Peyer's patch (tissue), 4 donors: ENCODE measurements around the gene DNAL1. TPM values are rescaled to one million over a fixed set of nuclear protein-coding genes. Genes with fewer than 3 reads are reported as not detected.

ENCODE experiments used
- DNase-seq, 3 donors: peaks; one replicate each; pipeline ENCODE4 v3.0.0-alpha.2; 2017 to 2019
- H3K27ac ChIP-seq, 4 donors: fragments of 200-600 bp; sonication (generic); one replicate each; pipeline ENCODE4 v1.5.1; 2016 to 2019
- H3K27me3 ChIP-seq, 2 donors: fragments of 200-600 bp; sonication (generic); one replicate each; pipeline ENCODE4 v1.5.1; 2019
- H3K36me3 ChIP-seq, 3 donors: fragments of 200-600 bp; sonication (generic); one replicate each; pipeline ENCODE4 v1.5.1; 2016 to 2019
- H3K4me1 ChIP-seq, 4 donors: fragments of 200-600 bp; sonication (generic); one replicate each; pipeline ENCODE4 v1.5.1; 2016 to 2019
- H3K4me3 ChIP-seq, 4 donors: fragments of 200-600 bp; sonication (generic); 1 replicate in 3 of 4; 2 replicates in 1 of 4; pipeline ENCODE4 v1.5.1; 2016 to 2019; ENCODE audit warnings: mild to moderate bottlenecking in 1 of 4
- H3K9me3 ChIP-seq, 4 donors: fragments of 200-600 bp; sonication (generic); one replicate each; pipeline ENCODE4 v1.5.1; 2016 to 2019; ENCODE audit warnings: mild to moderate bottlenecking in 1 of 4
- CTCF ChIP-seq, 6 experiments: fragments of 450-650 bp in 4 of 6; fragments of 200-600 bp in 2 of 6; sonication (generic) in 1 of 6; IDR thresholded peaks; one replicate each; pipeline ENCODE4 v1.5.1; 2017 to 2019; ENCODE audit warnings: antibody characterized with exemption in 6 of 6, mild to moderate bottlenecking in 3 of 6, moderate library complexity in 1 of 6
- POLR2A ChIP-seq, 2 donors: fragments of 450-650 bp; IDR thresholded peaks; one replicate each; pipeline ENCODE4 v1.5.1; 2017; ENCODE audit warnings: antibody characterized with exemption in 2 of 2, mild to moderate bottlenecking in 2 of 2, moderate library complexity in 2 of 2
- total RNA-seq, 4 donors: library from RNA; depleted of rRNA; stranded (reverse); fragments of >200 nt; gene quantifications; one replicate each; pipeline ENCODE4 v1.1.0, GENCODE V29; 2016

The DNAL1 gene
- total RNA-seq, 4 donors from 2014 or later: 1.7 to 7.6 (median 4.6) TPM

DNA sequence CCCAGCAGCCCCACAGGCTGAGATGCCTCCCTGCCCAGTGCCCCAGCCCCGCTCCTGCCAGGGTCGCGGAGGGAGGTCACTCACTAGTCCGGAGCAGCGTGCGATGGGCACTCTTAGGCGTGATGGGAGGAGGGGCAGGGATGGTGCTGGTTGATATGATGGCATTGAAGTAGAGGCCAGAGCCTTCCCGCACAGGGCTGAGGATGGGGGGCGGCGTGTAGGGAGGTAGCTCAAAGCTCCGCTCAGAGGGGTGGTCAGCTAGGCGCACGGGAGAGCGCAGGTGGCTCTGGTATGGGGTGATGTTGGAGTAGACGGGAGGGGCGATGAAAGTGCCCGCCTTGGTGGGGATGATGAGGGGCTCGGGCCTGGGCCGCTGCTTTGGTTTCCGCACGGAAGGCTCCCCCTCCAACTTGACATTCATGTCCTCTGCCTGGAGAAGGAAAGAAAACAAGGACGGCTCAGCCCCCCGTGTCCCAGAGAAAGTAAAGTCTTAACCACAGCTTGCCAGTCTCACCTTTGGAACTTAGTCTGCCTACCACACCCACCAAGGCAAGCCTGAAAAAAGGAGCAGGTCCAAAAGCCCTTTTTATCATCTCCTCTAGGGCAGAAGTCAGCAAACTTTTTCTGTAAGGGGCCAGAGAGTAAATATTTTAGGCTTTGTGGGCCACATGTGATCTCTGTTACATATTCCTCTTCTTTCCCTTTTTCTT is 84.9 kb downstream of the DNAL1 start:
- Histone ChIP-seq H3K27ac (peak overlapping the region in 3 of 4 donors; percentile 32 to 67 (median 57)), H3K27me3 (no peaks in the 10 kb centered on the region), H3K9me3 (no peaks in the 10 kb centered on the region), H3K4me1 (peaks cover 0 to 62% (median 1%) of the 10 kb centered on the region in 4 donors), H3K4me3 (no peak overlapping the region), H3K36me3 (peaks cover 0 to 79% (median 0%) of the 10 kb centered on the region in 3 donors)
- TF ChIP-seq POLR2A (IDR thresholded peaks at IDR 0.05): no peak
- TF ChIP-seq CTCF (IDR thresholded peaks at IDR 0.05): peak in 1 of 6 experiments; percentile 29
- DNase-seq: peak in 1 of 3 donors; percentile 15

- peaks cover 0 to 48% (median 0%) of the 10 kb centered on the region in 4 donors for H3K4me1 ChIP-seq
- no peaks in the 10 kb centered on the region for H3K9me3 ChIP-seq
- no peak overlapping the region for H3K4me3 ChIP-seq
- peak overlapping the region in 2 of 4 donors; percentile 2 to 57 for H3K27ac ChIP-seq
- no peaks in the 10 kb centered on the region for H3K27me3 ChIP-seq
- DNase-seq: no peak
- no peak for TF ChIP-seq CTCF (IDR thresholded peaks at IDR 0.05)
- no peak for TF ChIP-seq POLR2A (IDR thresholded peaks at IDR 0.05)
- peaks cover 0 to 79% (median 0%) of the 10 kb centered on the region in 3 donors for H3K36me3 ChIP-seq
These were observed 86.3 kb downstream of the DNAL1 start for GRCh38 chr14:73731111-73731510.

GRCh38 chr14:73732006-73732405 is 87.2 kb downstream of the DNAL1 start:
- peak overlapping the region in 2 of 4 donors; percentile 11 to 20 for H3K27ac ChIP-seq
- H3K27me3 ChIP-seq: no peaks in the 10 kb centered on the region
- TF ChIP-seq CTCF (IDR thresholded peaks at IDR 0.05) (no peak), POLR2A (IDR thresholded peaks at IDR 0.05) (no peak)
- H3K4me1 ChIP-seq: peaks cover 0 to 43% (median 0%) of the 10 kb centered on the region in 4 donors
- H3K9me3 ChIP-seq: no peaks in the 10 kb centered on the region
- H3K4me3 ChIP-seq: no peak overlapping the region
- DNase-seq: peak in 1 of 3 donors; percentile 25
- peaks cover 0 to 78% (median 0%) of the 10 kb centered on the region in 3 donors for H3K36me3 ChIP-seq

GRCh38 chr14:73736842-73737241 is 92.1 kb downstream of the DNAL1 start:
- H3K4me3 ChIP-seq: no peak overlapping the region
- no peaks in the 10 kb centered on the region for H3K9me3 ChIP-seq
- H3K36me3 ChIP-seq: peaks cover 0 to 70% (median 0%) of the 10 kb centered on the region in 3 donors
- DNase-seq: no peak
- TF ChIP-seq CTCF (IDR thresholded peaks at IDR 0.05) (no peak), POLR2A (IDR thresholded peaks at IDR 0.05) (no peak)
- no peaks in the 10 kb centered on the region for H3K27me3 ChIP-seq
- H3K4me1 ChIP-seq: peaks cover 8 to 37% (median 19%) of the 10 kb centered on the region in 4 donors
- no peak overlapping the region for H3K27ac ChIP-seq

GRCh38 chr14:73738518-73739173 is 93.9 kb downstream of the DNAL1 start:
- H3K4me3 ChIP-seq: no peak overlapping the region
- H3K9me3 ChIP-seq: no peaks in the 10 kb centered on the region
- peak overlapping the region in 1 of 4 donors; percentile 95 for H3K27ac ChIP-seq
- TF ChIP-seq POLR2A (IDR thresholded peaks at IDR 0.05) (no peak), CTCF (IDR thresholded peaks at IDR 0.05) (no peak)
- no peak for DNase-seq
- peaks cover 25 to 51% (median 36%) of the 10 kb centered on the region in 4 donors for H3K4me1 ChIP-seq
- no peaks in the 10 kb centered on the region for H3K27me3 ChIP-seq
- H3K36me3 ChIP-seq: peaks cover 0 to 61% (median 0%) of the 10 kb centered on the region in 3 donors
